ENCODE measurements around the gene OR5D16.
"Not testable (repeated sequence)": the region's sequence is repeated elsewhere in the genome, so short reads cannot be mapped to it uniquely, and the experiment has no call there.

Gene OR5D16

DNA sequence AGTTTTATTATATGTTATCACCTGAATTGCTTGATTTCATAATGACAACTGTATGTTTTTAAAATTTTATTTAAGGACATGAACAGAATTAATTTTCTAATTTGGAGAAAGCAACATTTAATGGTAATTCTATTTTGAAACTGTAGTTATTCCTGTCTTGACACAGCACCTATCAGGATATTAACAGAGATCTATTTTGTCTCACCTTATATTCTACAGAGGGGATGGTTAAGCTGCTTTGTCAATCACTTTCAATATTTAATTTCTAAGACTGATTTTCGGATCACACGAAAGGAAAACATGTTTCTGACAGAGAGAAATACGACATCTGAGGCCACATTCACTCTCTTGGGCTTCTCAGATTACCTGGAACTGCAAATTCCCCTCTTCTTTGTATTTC lies at the start of gene OR5D16:
Gene OR5D16 (plus strand): TSS at position 301 of the 400 bp plus-strand sequence. CDS start 0 bp downstream, at position 301.
- no peak within 1 kb of the TSS for H3K27ac Mint-ChIP-seq
- H3K27me3 Mint-ChIP-seq: no peaks in the 10 kb centered on the region
- no peaks in the 10 kb centered on the region for H3K36me3 Mint-ChIP-seq (ENCODE audit: low read depth)

DNA sequence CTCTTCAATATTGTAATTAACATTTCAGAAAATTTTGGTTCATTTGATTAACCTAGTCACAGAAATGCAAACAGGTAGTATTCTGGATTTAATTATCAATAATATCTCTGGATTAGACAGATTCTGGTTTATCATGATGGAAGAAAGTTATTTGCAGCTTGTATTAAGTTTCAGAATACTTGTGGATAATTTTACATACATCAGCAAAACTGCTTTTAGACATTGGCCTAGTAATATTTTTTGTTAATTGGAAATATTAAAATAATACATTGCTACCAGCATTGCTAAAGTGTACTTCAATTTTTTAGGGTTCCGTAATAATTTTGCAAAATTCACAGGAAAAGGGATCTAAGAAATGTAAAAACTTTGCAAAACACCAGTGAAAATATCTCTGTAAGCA lies 46.9 kb upstream of the OR5D16 start:
- no peaks in the 10 kb centered on the region for H3K27me3 Mint-ChIP-seq
- H3K4me1 Mint-ChIP-seq (ENCODE audit: low read depth): no peaks in the 10 kb centered on the region
- DNase-seq: no peak
- H3K27ac Mint-ChIP-seq: no peak overlapping the region
- peaks cover 16% of the 10 kb centered on the region for H3K9me3 Mint-ChIP-seq
- no peaks in the 10 kb centered on the region for H3K36me3 Mint-ChIP-seq (ENCODE audit: low read depth)
- no peak overlapping the region for H3K4me3 Mint-ChIP-seq

More for the DNA sequence above, at the start of gene OR5D16:
- no peak for DNase-seq
- H3K9me3 Mint-ChIP-seq: peaks cover 26% of the 10 kb centered on the region
- H3K4me3 Mint-ChIP-seq: no peak within 1 kb of the TSS
- H3K4me1 Mint-ChIP-seq (ENCODE audit: low read depth): no peaks in the 10 kb centered on the region

DNA sequence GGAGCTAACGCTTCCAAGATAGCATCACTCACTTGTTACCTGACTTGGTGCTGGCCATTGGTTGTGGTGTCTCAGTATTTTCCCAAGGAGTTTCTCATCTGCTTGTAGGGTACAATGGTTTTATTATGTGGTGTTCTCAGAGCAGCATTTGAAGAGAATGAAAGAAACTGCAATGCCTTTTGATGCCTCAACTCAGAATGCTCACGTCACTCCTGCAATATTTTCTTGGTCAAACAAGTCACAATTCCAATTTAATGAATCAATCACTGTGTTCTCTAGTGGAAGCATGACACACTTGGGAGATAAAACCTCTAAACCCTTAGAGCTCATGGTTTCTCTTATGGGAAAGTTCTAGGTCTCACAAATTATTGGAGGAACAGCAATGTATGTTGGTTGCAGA lies 45.2 kb upstream of the OR5D16 start:
- Mint-ChIP-seq H3K9me3 (peaks cover 13% of the 10 kb centered on the region), H3K4me3 (no peak overlapping the region), H3K27me3 (no peaks in the 10 kb centered on the region), H3K36me3 (ENCODE audit: low read depth) (no peaks in the 10 kb centered on the region), H3K4me1 (ENCODE audit: low read depth) (no peaks in the 10 kb centered on the region), H3K27ac (no peak overlapping the region)
- no peak for DNase-seq

- H3K9me3 Mint-ChIP-seq: peaks cover 20% of the 10 kb centered on the region
- H3K4me1 Mint-ChIP-seq (ENCODE audit: low read depth): no peaks in the 10 kb centered on the region
- H3K4me3 Mint-ChIP-seq: no peak within 1 kb of the TSS
- H3K27ac Mint-ChIP-seq: no peak within 1 kb of the TSS
- H3K36me3 Mint-ChIP-seq (ENCODE audit: low read depth): no peaks in the 10 kb centered on the region
- DNase-seq: no peak
- no peaks in the 10 kb centered on the region for H3K27me3 Mint-ChIP-seq
These were observed 43.3 kb upstream of the OR5D16 start, which contains the start of gene OR5D14 for GRCh38 chr11:55795256-55795655. TSS of gene OR5D14 (plus strand) at chr11:55795556. CDS start at chr11:55795556, 0 bp downstream.

DNA sequence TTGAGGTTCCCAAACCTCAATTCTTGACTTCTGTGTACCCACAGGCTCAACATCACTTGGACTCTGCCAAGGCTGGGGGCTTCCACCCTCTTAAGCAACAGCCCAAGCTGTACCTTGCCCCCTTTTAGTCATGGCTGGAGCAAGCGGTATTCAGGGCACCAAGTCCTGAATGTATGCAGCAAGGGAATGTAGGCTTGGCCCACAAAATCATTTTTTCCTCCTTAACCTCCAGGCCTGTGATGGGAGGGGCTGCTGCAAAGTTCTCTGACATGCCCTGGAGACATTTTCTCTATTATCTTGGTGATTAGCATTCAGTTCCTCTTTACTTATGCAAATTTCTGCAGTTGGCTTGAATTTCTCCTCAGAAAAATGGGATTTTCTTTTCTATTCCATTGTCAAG lies 32.3 kb upstream of the OR5D16 start:
- Mint-ChIP-seq H3K27me3 (no peaks in the 10 kb centered on the region), H3K27ac (no peak overlapping the region), H3K9me3 (peaks cover 32% of the 10 kb centered on the region)

GRCh38 chr11:55811067-55811466 lies 27.5 kb upstream of the OR5D16 start, which contains the start of gene OR5L1:
TSS of gene OR5L1 (plus strand) at chr11:55811367. CDS start at chr11:55811467, 100 bp downstream.
- no peak within 1 kb of the TSS for H3K27ac Mint-ChIP-seq
- H3K27me3 Mint-ChIP-seq: no peaks in the 10 kb centered on the region
- no peak within 1 kb of the TSS for H3K4me3 Mint-ChIP-seq
- no peak for DNase-seq
- no peaks in the 10 kb centered on the region for H3K36me3 Mint-ChIP-seq (ENCODE audit: low read depth)
- peaks cover 31% of the 10 kb centered on the region for H3K9me3 Mint-ChIP-seq
- H3K4me1 Mint-ChIP-seq (ENCODE audit: low read depth): no peaks in the 10 kb centered on the region

More for the DNA sequence above, 32.3 kb upstream of the OR5D16 start:
- H3K4me3 Mint-ChIP-seq: no peak overlapping the region
- no peaks in the 10 kb centered on the region for H3K36me3 Mint-ChIP-seq (ENCODE audit: low read depth)
- DNase-seq: no peak
- no peaks in the 10 kb centered on the region for H3K4me1 Mint-ChIP-seq (ENCODE audit: low read depth)

DNA sequence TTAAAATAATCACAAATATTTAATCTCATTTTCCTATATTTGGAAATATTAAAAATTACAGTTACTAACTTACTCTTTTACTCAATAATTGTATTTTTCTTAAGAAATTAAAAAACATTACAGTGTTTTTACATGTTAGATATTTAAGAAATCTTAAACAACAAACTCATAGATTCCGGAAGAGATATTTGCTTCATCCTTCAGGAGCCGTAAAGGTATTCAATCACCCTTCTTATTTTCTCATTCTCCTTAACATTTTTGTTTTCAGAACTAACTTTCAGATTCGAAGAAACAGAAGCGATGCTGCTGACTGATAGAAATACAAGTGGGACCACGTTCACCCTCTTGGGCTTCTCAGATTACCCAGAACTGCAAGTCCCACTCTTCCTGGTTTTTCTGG lies 19.2 kb upstream of the OR5D16 start, which contains the start of gene OR5D18:
Gene OR5D18 (plus strand): TSS at position 301 of the 400 bp plus-strand sequence. CDS start 0 bp downstream, at position 301.
- H3K9me3 Mint-ChIP-seq: peaks cover 26% of the 10 kb centered on the region
- no peaks in the 10 kb centered on the region for H3K36me3 Mint-ChIP-seq (ENCODE audit: low read depth)
- H3K4me1 Mint-ChIP-seq (ENCODE audit: low read depth): no peaks in the 10 kb centered on the region
- DNase-seq: no peak
- no peak within 1 kb of the TSS for H3K27ac Mint-ChIP-seq
- H3K4me3 Mint-ChIP-seq: no peak within 1 kb of the TSS
- no peaks in the 10 kb centered on the region for H3K27me3 Mint-ChIP-seq

- no peak within 1 kb of the TSS for H3K27ac Mint-ChIP-seq
- no peaks in the 10 kb centered on the region for H3K27me3 Mint-ChIP-seq
- no peak for DNase-seq
- no peak within 1 kb of the TSS for H3K4me3 Mint-ChIP-seq
- no peaks in the 10 kb centered on the region for H3K4me1 Mint-ChIP-seq (ENCODE audit: low read depth)
- peaks cover 10% of the 10 kb centered on the region for H3K9me3 Mint-ChIP-seq
- H3K36me3 Mint-ChIP-seq (ENCODE audit: low read depth): no peaks in the 10 kb centered on the region
These were observed 11.6 kb upstream of the OR5D16 start, which contains the start of gene OR5L2 for GRCh38 chr11:55826919-55827318. TSS of gene OR5L2 (plus strand) at chr11:55827219. CDS start at chr11:55827219, 0 bp downstream.

- no peak for DNase-seq
- Mint-ChIP-seq H3K4me3 (no peak overlapping the region), H3K9me3 (peaks cover 12% of the 10 kb centered on the region), H3K27ac (no peak overlapping the region), H3K27me3 (no peaks in the 10 kb centered on the region), H3K4me1 (ENCODE audit: low read depth) (no peaks in the 10 kb centered on the region), H3K36me3 (ENCODE audit: low read depth) (no peaks in the 10 kb centered on the region)
These were observed 8.9 kb downstream of the OR5D16 start for GRCh38 chr11:55847453-55847852.

- no peak for DNase-seq
- Mint-ChIP-seq H3K4me1 (ENCODE audit: low read depth) (no peaks in the 10 kb centered on the region), H3K4me3 (no peak overlapping the region), H3K27ac (no peak overlapping the region), H3K9me3 (peaks cover 10% of the 10 kb centered on the region), H3K36me3 (ENCODE audit: low read depth) (no peaks in the 10 kb centered on the region), H3K27me3 (no peaks in the 10 kb centered on the region)
These were observed 10.5 kb downstream of the OR5D16 start for GRCh38 chr11:55849037-55849436.

- Mint-ChIP-seq H3K4me3 (no peak overlapping the region), H3K9me3 (peaks cover 17% of the 10 kb centered on the region), H3K27ac (no peak overlapping the region), H3K4me1 (ENCODE audit: low read depth) (no peaks in the 10 kb centered on the region), H3K27me3 (no peaks in the 10 kb centered on the region), H3K36me3 (ENCODE audit: low read depth) (no peaks in the 10 kb centered on the region)
- DNase-seq: no peak
These were observed 13.6 kb downstream of the OR5D16 start for GRCh38 chr11:55852141-55852540.

DNA sequence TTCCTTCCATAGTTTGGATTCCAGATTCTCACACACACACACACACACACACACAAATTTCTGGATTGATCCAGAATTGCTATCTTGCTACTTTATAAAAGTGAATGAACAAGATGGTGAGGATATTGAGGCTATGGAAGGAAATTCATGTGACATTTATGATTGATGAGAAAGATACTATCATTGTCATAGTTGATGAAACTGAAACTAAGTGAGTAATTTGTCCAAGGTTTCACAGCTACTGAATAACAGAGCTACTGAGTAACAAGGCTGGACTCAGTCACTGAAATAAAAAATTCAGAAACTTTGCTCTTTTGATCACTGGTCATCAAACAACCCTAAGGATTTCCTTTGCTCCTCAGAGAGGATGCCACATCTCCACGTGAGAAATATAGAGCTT lies 16.2 kb downstream of the OR5D16 start:
- Mint-ChIP-seq H3K9me3 (peaks cover 21% of the 10 kb centered on the region), H3K36me3 (ENCODE audit: low read depth) (no peaks in the 10 kb centered on the region), H3K27ac (no peak overlapping the region), H3K27me3 (no peaks in the 10 kb centered on the region), H3K4me1 (ENCODE audit: low read depth) (no peaks in the 10 kb centered on the region), H3K4me3 (no peak overlapping the region)
- no peak for DNase-seq

DNA sequence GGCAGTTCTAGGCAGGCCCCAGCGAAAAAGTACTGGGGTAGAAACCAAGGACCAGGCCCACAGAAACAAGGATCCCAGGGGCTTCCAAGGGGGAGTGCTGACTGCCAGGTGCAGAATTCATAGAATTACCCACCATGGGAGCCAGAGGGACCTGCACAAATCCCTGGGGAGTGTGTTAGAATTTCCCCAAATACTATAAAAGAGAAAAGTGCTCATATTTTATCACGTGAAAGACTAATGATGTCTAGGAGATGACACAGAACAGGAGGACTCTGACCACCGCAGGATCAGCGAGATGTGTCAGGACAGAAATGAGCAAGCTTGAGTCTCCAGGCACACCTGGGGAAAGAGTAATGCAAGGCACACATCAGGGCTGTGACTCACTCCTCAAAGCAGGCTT lies 28.8 kb downstream of the OR5D16 start:
- DNase-seq; H3K27me3 Mint-ChIP-seq; H3K36me3 Mint-ChIP-seq (ENCODE audit: low read depth); H3K9me3 Mint-ChIP-seq; H3K4me3 Mint-ChIP-seq; H3K4me1 Mint-ChIP-seq (ENCODE audit: low read depth); H3K27ac Mint-ChIP-seq: not testable (repeated sequence)

DNA sequence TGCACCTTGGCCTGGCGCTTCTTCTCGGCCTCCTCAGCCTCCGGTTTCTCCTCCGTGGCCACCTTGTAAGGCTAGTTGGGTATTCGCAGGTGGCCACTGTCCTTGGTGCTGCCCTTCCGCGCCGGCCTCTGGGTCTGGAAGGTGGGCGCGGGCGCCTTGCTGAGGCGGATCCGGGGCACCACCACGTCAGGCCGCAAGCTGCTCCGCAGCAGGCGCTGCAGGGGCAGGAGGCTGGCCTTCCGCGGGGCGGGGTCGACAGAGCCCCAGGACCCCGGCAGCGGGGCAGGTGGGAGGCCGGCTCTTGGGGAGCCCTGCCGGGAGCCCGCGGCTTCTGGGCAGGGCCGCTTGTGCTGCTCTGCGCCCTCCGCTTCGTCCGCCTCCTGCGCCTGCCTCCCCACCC lies 34.2 kb downstream of the OR5D16 start:
- DNase-seq; H3K27ac Mint-ChIP-seq; H3K27me3 Mint-ChIP-seq; H3K36me3 Mint-ChIP-seq (ENCODE audit: low read depth); H3K4me3 Mint-ChIP-seq; H3K9me3 Mint-ChIP-seq; H3K4me1 Mint-ChIP-seq (ENCODE audit: low read depth): not testable (repeated sequence)

DNA sequence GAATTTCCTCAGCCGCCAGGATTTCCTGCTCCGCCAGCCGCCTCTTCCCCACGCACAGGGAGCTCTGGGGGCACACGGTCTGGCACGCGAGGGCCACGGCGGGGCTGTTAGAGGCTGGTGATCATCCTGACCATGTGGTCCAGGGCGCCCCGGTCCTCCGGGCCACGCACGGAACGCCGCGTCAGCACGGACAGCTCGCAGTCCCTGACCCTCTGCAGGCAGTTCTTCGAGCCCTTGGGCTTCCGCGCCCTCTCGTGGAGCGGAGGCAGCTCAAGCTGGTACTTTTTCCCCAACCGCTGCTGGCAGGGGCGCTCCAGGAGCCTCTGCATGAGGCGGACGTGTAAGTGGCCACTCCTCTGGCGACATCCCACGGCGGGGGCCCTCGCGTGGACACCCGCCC lies 34.6 kb downstream of the OR5D16 start:
- not testable (repeated sequence) for DNase-seq; H3K36me3 Mint-ChIP-seq (ENCODE audit: low read depth); H3K4me1 Mint-ChIP-seq (ENCODE audit: low read depth); H3K4me3 Mint-ChIP-seq; H3K27me3 Mint-ChIP-seq; H3K27ac Mint-ChIP-seq
- H3K9me3 Mint-ChIP-seq: peaks cover 12% of the 10 kb centered on the region

GRCh38 chr11:55882997-55883396 lies 44.4 kb downstream of the OR5D16 start, which contains the start of gene TRIM51:
TSS of gene TRIM51 (plus strand) at chr11:55883297. CDS start at chr11:55885429, 2,132 bp downstream.
- H3K36me3 Mint-ChIP-seq (ENCODE audit: low read depth); H3K27ac Mint-ChIP-seq; H3K4me3 Mint-ChIP-seq; DNase-seq; H3K27me3 Mint-ChIP-seq; H3K4me1 Mint-ChIP-seq (ENCODE audit: low read depth): not testable (repeated sequence)
- peaks cover 14% of the 10 kb centered on the region for H3K9me3 Mint-ChIP-seq

Measured in activated T-cell treated with anti-CD3 and anti-CD28 coated beads, Interleukin-2, amount 50 U/mL, for 24 hours (primary cell).